GM18517 (cell line): ENCODE data around the gene PTPN5.

Experiments used
- ATAC-seq: cut with Tn5 transposase; IDR thresholded peaks from one replicate; pipeline ENCODE4 v1.9.1; 2021; ENCODE audit warnings: mild to moderate bottlenecking, moderate library complexity; ENCODE audit not compliant: unreplicated experiment

PTPN5 gene

GRCh38 chr11:18773681-18774080 lies 17.9 kb downstream of the PTPN5 start:
- no peak for ATAC-seq

- no peak for ATAC-seq
Measured at GRCh38 chr11:18773104-18773503, 18.5 kb downstream of the PTPN5 start.

GRCh38 chr11:18772211-18772610 lies 19.4 kb downstream of the PTPN5 start:
- ATAC-seq = no peak

GRCh38 chr11:18771266-18772035 lies 20.1 kb downstream of the PTPN5 start:
- ATAC-seq = no peak

GRCh38 chr11:18770479-18771125 lies 21.0 kb downstream of the PTPN5 start:
- ATAC-seq = no peak

GRCh38 chr11:18769802-18770456 lies 21.7 kb downstream of the PTPN5 start:
- ATAC-seq = peak; percentile 79

- no peak for ATAC-seq
Measured at GRCh38 chr11:18768978-18769377, 22.6 kb downstream of the PTPN5 start.

- peak; percentile 83 for ATAC-seq
Measured at GRCh38 chr11:18768472-18768901, 23.1 kb downstream of the PTPN5 start.

- no peak for ATAC-seq
Measured at GRCh38 chr11:18766015-18766414, 25.6 kb downstream of the PTPN5 start.

GRCh38 chr11:18765554-18765953 lies 26.0 kb downstream of the PTPN5 start:
- no peak for ATAC-seq

GRCh38 chr11:18761741-18762140 lies 29.9 kb downstream of the PTPN5 start:
- ATAC-seq = no peak

GRCh38 chr11:18761144-18761543 lies 30.5 kb downstream of the PTPN5 start:
- ATAC-seq = no peak

GRCh38 chr11:18757811-18758210 lies 33.8 kb downstream of the PTPN5 start:
- no peak for ATAC-seq

- ATAC-seq = no peak
Measured at GRCh38 chr11:18756889-18757288, 34.7 kb downstream of the PTPN5 start.

GRCh38 chr11:18754308-18754707 lies 37.3 kb downstream of the PTPN5 start:
- no peak for ATAC-seq

- ATAC-seq = no peak
Measured at GRCh38 chr11:18752502-18752901, 39.1 kb downstream of the PTPN5 start.

GRCh38 chr11:18750944-18751343 lies 40.7 kb downstream of the PTPN5 start:
- no peak for ATAC-seq

- no peak for ATAC-seq
Measured at GRCh38 chr11:18749681-18750319, 41.8 kb downstream of the PTPN5 start.

- no peak for ATAC-seq
Measured at GRCh38 chr11:18748766-18749365, 42.7 kb downstream of the PTPN5 start.

- ATAC-seq = no peak
Measured at GRCh38 chr11:18745251-18745650, 46.3 kb downstream of the PTPN5 start.

- no peak for ATAC-seq
Measured at GRCh38 chr11:18743900-18744514, 47.6 kb downstream of the PTPN5 start.
